ENCODE results near the gene DIS3L2. TPM values are rescaled to one million over a fixed set of nuclear protein-coding genes. Genes with fewer than 3 reads are reported as not detected.
A peak's percentile ranks its signal among the peaks of the same experiment; 100 is the strongest.

DIS3L2 gene
- total RNA-seq, 4 donors from 2014 or later = 10.3 to 63.9 (median 29.7) TPM

DNA sequence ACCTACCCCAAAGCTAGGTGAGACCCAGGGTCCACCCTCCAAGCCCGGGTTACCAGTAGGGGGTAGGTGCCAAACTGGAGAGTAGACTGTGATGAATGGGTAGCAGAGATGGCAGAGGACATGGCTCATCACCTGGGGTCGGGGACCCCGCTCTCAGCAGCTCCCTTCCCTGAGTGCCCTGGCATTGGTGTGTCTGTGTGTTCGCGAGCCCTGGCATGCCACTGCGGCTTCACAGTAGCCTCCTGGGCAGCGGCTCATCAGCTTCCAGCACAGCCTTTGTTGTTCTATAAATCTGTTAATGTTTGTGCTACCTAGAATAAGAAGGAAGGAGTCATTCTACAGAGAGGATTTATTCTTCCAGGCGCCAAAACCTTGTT lies 354.4 kb downstream of the DIS3L2 start:
- no peaks in the 10 kb centered on the region for H3K36me3 ChIP-seq
- peak overlapping the region; percentile 8 to 43 for H3K27ac ChIP-seq
- no peaks in the 10 kb centered on the region for H3K27me3 ChIP-seq
- TF ChIP-seq POLR2A (IDR thresholded peaks at IDR 0.05) = no peak
- TF ChIP-seq, protein P1, sequence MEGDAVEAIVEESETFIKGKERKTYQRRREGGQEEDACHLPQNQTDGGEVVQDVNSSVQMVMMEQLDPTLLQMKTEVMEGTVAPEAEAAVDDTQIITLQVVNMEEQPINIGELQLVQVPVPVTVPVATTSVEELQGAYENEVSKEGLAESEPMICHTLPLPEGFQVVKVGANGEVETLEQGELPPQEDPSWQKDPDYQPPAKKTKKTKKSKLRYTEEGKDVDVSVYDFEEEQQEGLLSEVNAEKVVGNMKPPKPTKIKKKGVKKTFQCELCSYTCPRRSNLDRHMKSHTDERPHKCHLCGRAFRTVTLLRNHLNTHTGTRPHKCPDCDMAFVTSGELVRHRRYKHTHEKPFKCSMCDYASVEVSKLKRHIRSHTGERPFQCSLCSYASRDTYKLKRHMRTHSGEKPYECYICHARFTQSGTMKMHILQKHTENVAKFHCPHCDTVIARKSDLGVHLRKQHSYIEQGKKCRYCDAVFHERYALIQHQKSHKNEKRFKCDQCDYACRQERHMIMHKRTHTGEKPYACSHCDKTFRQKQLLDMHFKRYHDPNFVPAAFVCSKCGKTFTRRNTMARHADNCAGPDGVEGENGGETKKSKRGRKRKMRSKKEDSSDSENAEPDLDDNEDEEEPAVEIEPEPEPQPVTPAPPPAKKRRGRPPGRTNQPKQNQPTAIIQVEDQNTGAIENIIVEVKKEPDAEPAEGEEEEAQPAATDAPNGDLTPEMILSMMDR (IDR thresholded peaks at IDR 0.05) = no peak
- intact Hi-C loops (cut with DNase I; ENCODE audit: low total_unique reads) = no loop called here
- no peaks in the 10 kb centered on the region for H3K4me1 ChIP-seq
- no peak for DNase-seq
- H3K9me3 ChIP-seq = peaks cover 0 to 5% of the 10 kb centered on the region in 2 donors
- no peak overlapping the region for H3K4me3 ChIP-seq

DNA sequence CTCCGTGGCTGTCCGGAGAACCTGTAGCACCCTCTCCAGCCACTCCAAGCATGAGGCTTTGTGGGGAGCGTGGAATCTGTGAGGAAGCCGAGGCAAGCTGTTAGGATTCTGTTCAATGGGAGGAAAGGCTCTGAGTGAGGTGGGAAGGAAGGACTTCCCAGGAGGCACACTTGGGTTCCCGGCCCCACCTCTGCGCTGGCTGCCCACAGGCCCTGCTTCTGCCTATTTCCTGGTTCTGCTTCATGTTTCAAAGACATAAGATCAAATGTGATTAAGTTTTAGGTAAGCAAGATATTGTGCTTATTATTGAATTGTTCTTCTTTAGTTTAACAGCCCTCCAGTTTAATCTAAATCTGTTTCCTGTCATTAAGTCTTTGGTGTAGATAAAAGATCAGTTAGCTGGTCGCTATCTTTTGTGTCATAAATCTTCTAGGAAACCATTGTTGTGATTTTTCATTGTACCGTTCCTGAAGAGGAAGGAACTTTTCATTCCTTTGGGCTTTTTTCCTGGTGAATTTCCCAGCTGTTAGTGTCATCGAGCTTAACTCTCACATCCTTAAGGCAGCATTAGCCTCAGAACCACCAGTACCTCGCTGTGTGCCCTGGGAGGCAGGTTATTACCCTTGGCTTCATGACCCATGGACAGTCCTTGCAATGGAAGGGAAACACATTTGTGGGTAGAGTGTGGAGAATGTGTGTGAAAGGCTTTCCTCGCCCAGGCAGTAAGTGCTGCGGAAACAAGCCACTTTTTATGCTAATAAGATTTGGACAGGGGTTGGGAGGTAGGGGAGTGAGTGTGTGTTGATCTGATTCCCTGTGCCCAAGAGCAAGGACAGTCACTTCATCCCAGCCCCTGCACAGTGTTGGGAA lies 355.2 kb downstream of the DIS3L2 start:
- no peaks in the 10 kb centered on the region for H3K4me1 ChIP-seq
- intact Hi-C loops (cut with DNase I; ENCODE audit: low total_unique reads) = no loop called here
- TF ChIP-seq, protein P1 (IDR thresholded peaks at IDR 0.05) = no peak
- TF ChIP-seq POLR2A (IDR thresholded peaks at IDR 0.05) = no peak
- H3K27me3 ChIP-seq = no peaks in the 10 kb centered on the region
- peak overlapping the region; percentile 8 to 43 for H3K27ac ChIP-seq
- H3K36me3 ChIP-seq = no peaks in the 10 kb centered on the region
- DNase-seq = no peak
- no peak overlapping the region for H3K4me3 ChIP-seq
- peaks cover 0 to 3% of the 10 kb centered on the region in 2 donors for H3K9me3 ChIP-seq

DNA sequence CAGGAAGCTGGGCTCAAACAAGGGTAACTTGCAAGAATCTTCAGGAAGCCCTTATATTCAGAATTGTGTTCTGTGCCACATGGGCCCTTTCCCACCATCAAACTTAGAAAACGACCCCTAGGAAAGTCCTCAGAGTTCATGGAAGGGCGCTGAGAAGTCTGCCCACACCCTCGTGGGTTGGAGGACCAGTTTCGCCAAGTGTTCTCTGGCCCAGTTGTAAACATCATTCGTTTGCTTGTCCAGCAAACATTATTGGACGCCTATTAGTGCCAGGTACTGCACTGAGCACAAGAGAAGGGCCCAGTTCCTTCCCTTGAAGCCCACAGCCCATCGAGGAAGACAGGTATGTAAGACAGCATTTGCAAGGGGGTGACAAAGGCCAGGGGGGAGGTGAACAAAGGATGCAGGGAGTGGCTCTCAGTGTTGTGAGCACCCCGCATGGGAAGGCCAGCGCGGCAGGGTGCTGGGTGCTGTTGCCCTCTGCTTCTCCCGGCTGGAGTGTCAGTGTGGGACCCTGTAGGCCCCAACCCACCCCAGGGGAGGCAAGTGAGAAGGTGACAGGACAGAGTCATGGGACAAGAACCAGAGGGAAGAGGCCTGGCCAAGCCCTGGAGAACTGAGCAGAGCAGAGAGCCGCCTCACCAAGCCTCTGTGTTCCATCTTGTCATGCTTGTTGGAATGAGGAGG lies 356.8 kb downstream of the DIS3L2 start:
- Histone ChIP-seq H3K4me1 (no peaks in the 10 kb centered on the region), H3K4me3 (no peak overlapping the region), H3K27ac (no peak overlapping the region), H3K27me3 (no peaks in the 10 kb centered on the region), H3K36me3 (no peaks in the 10 kb centered on the region), H3K9me3 (no peaks in the 10 kb centered on the region)
- no peak for DNase-seq
- TF ChIP-seq, protein P1 (IDR thresholded peaks at IDR 0.05) = no peak
- TF ChIP-seq POLR2A (IDR thresholded peaks at IDR 0.05) = no peak
- intact Hi-C loops (cut with DNase I; ENCODE audit: low total_unique reads) = no loop called here

DNA sequence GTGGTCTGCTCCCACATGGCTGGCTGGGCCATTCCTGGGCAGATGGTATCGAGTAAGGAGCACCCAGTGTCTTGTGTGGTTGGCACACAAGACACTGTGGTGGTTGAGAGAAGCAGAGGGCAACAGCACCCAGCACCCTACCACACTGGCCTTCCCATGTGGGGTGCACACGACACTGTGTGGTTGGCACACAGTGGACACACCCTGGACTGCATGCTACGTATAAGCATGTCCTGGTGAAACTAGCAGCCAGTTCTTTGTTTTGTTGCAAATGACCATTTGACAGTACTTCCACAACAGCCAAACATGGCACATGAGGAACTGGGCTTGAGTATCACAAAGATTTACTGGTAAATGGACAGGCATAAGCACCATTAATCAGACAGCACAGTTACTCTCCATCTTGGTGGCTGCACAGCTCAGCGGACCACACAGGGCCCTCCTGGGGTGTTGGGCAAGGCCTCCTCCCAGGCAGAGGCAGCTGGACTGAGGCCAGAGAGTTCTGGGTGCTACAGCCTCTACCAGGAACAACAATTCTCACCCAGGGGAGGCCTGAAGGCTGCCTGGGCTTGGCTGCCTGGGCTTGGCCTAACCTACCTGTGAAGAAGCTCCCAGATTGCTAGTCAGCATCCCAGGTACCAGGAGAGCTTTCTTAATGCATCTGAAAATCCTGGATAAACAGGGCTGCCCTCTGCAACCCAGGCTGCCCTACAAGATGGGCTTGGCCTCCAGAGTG lies 357.7 kb downstream of the DIS3L2 start:
- Histone ChIP-seq H3K4me1 (no peaks in the 10 kb centered on the region), H3K4me3 (no peak overlapping the region), H3K36me3 (no peaks in the 10 kb centered on the region), H3K9me3 (no peaks in the 10 kb centered on the region), H3K27me3 (no peaks in the 10 kb centered on the region), H3K27ac (no peak overlapping the region)
- no peak for TF ChIP-seq POLR2A (IDR thresholded peaks at IDR 0.05)
- TF ChIP-seq, protein P1 (IDR thresholded peaks at IDR 0.05) = no peak
- DNase-seq = no peak
- intact Hi-C loops (cut with DNase I; ENCODE audit: low total_unique reads) = no loop called here

Measured in uterus (tissue), 4 donors.